ENCODE results near the gene STOML1. TPM values are rescaled to one million over a fixed set of nuclear protein-coding genes. Genes with fewer than 3 reads are reported as not detected.

Gene STOML1
- total and polyA plus RNA-seq, 10 of the 15 experiments (the other 5 are each of a cell fraction or from before 2014, with no cell fraction given): 0.14 to 13.6 (median 8.3) TPM

DNA sequence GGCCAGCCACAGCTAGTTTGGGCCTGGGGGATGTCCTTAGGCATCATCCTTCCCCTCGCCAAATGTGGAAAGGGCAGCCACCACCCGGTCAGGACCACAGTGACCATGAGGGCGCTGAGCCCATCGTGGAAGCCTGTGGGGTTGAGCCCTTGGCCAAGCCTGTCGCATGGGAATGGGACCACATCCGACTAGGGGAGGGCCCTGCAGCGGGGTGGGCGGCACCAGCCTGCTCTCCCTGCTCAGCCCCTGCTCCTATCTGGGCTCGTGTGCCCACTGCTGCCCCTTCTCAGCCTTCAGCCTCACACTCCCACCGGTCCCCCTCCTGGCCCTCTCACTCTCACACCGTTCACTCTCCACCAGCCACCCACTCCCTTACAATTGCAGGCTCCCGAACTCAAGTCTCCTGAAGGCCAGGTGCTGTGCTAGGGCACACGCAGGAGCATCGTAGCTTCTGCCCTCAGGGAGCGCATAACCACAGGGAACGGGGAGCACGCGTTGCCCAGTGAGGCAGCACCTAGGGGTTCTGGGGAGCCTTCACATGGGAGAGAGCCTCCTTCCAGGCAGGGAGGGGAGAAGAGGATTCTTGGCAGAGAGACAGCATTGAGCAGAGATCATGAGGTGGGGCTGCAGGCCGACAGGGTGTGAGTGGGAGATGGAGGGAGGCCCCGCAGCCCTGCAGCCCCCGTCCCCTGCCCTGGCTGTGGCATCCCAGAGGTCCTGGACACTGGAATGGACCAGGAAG, 39.8 kb downstream of the STOML1 start:
- CTCF ChIA-PET: interaction anchor here (0.7 to 1.8 kb wide), 3 partner anchors 11 to 20 kb away, joined by 3 to 20 read pairs (median 13); no protein-coding TSS in a partner anchor
- Histone ChIP-seq H3K9me3 (replicated peaks; ENCODE audit: control insufficient read depth, insufficient read depth, low read length) (no peaks in the 10 kb centered on the region), H3K36me3 (ENCODE audit: control insufficient read depth in 2 of 2, insufficient read depth in 2 of 2, low read length in 1 of 2) (no peaks in the 10 kb centered on the region), H3K9ac (ENCODE audit: control insufficient read depth, insufficient read depth, low read length) (no peak overlapping the region), H3K4me3 (no peak overlapping the region), H3K79me2 (ENCODE audit: control insufficient read depth, insufficient read depth, low read length) (no peaks in the 10 kb centered on the region), H3K27ac (ENCODE audit: control insufficient read depth, insufficient read depth) (no peak overlapping the region), H2AFZ (ENCODE audit: control insufficient read depth, low read depth, low read length) (no peak overlapping the region), H3K4me2 (ENCODE audit: control insufficient read depth, insufficient read depth) (no peak overlapping the region), H4K20me1 (ENCODE audit: control insufficient read depth, insufficient read depth) (no peaks in the 10 kb centered on the region), H3K4me1 (ENCODE audit: control insufficient read depth, insufficient read depth, low read length) (no peaks in the 10 kb centered on the region), H3K27me3 (replicated peaks in 1 of 2; ENCODE audit: control insufficient read depth in 2 of 2, insufficient read depth in 2 of 2, low read length in 1 of 2) (no peaks in the 10 kb centered on the region; a peak in 1 of 4 replicates)
- intact Hi-C loops (cut with micrococcal nuclease; ENCODE audit: unreplicated experiment) (no loop called here), in situ Hi-C loops (cut with MboI) (no loop called here)
- RAD21 ChIA-PET (ENCODE audit: unreplicated experiment): interaction anchor here (1.5 kb wide), 1 partner anchor 21 kb away, joined by 8 read pairs; no protein-coding TSS in a partner anchor
- no peak for ATAC-seq
- no peak for TF ChIP-seq MYB (IDR thresholded peaks at IDR 0.05; ENCODE audit: borderline replicate concordance, low read depth, low read length)
- TF ChIP-seq RB1 (IDR thresholded peaks at IDR 0.05; ENCODE audit: borderline replicate concordance): no peak
- TF ChIP-seq SREBF2 (IDR thresholded peaks at IDR 0.05; ENCODE audit: low read length): no peak
- TF ChIP-seq ZNF24 (IDR thresholded peaks at IDR 0.05): no peak
- no peak for TF ChIP-seq NR2C1 (IDR thresholded peaks at IDR 0.05)
- TF ChIP-seq, protein P1, sequence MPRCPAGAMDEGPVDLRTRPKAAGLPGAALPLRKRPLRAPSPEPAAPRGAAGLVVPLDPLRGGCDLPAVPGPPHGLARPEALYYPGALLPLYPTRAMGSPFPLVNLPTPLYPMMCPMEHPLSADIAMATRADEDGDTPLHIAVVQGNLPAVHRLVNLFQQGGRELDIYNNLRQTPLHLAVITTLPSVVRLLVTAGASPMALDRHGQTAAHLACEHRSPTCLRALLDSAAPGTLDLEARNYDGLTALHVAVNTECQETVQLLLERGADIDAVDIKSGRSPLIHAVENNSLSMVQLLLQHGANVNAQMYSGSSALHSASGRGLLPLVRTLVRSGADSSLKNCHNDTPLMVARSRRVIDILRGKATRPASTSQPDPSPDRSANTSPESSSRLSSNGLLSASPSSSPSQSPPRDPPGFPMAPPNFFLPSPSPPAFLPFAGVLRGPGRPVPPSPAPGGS (IDR thresholded peaks at IDR 0.05; ENCODE audit: borderline replicate concordance, insufficient read depth, low read depth, low read length, poor library complexity, severe bottlenecking): no peak
- TF ChIP-seq FOXK2 (IDR thresholded peaks at IDR 0.05): no peak
- TF ChIP-seq FOXM1 (IDR thresholded peaks at IDR 0.05; ENCODE audit: low read depth, low read length): no peak
- no peak for TF ChIP-seq MTA3 (IDR thresholded peaks at IDR 0.05; ENCODE audit: borderline replicate concordance, low read length)
- TF ChIP-seq, protein P2, sequence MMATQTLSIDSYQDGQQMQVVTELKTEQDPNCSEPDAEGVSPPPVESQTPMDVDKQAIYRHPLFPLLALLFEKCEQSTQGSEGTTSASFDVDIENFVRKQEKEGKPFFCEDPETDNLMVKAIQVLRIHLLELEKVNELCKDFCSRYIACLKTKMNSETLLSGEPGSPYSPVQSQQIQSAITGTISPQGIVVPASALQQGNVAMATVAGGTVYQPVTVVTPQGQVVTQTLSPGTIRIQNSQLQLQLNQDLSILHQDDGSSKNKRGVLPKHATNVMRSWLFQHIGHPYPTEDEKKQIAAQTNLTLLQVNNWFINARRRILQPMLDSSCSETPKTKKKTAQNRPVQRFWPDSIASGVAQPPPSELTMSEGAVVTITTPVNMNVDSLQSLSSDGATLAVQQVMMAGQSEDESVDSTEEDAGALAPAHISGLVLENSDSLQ (IDR thresholded peaks at IDR 0.05): no peak
- no peak for TF ChIP-seq KAT2A (conservative IDR thresholded peaks at IDR 0.05; ENCODE audit: control insufficient read depth, low read depth, low read length)
- no peak for TF ChIP-seq NBN (IDR thresholded peaks at IDR 0.05)
- POLR2A ChIA-PET: no interaction called here
- no TSS peak for BruUV-seq (replicated peaks)
- FAIRE-seq: no peak
- WGBS (ENCODE audit: insufficient coverage, insufficient replicate concordance, low lambda C conversion rate, missing lambda C conversion rate): 60% methylated on average over 21 of the region's 21 CpGs
- SMC1A ChIA-PET (ENCODE audit: uncharacterized antibody, unreplicated experiment): no interaction called here
- DNase-seq (ENCODE audit: low read depth, low spot score): no peak
